Progenitor cell of endocrine pancreas (in vitro differentiated cells): ENCODE data around the gene AHSA1. TPM values are rescaled to one million over a fixed set of nuclear protein-coding genes. Genes with fewer than 3 reads are reported as not detected.

Experiments
- DNase-seq: peaks from one replicate; pipeline ENCODE4 v3.0.0; 2021; ENCODE audit warnings: low spot score; ENCODE audit not compliant: unreplicated experiment
- H3K27ac Mint-ChIP-seq: 2 replicates; pipeline ENCODE4 v1.8.0; 2021; ENCODE audit warnings: mild to moderate bottlenecking, moderate library complexity, mixed read lengths
- H3K27me3 Mint-ChIP-seq: 2 replicates; pipeline ENCODE4 v1.8.0; 2021; ENCODE audit warnings: mixed read lengths
- H3K36me3 Mint-ChIP-seq: 2 replicates; pipeline ENCODE4 v1.8.0; 2022; ENCODE audit warnings: mixed read lengths; ENCODE audit not compliant: insufficient read depth
- H3K4me1 Mint-ChIP-seq: 2 replicates; pipeline ENCODE4 v1.8.0; 2021; ENCODE audit warnings: low read depth, mixed read lengths
- H3K4me3 Mint-ChIP-seq: 2 replicates; pipeline ENCODE4 v1.8.0; 2021; ENCODE audit warnings: low read depth, mild to moderate bottlenecking, moderate library complexity, mixed read lengths
- H3K9me3 Mint-ChIP-seq: 2 replicates; pipeline ENCODE4 v1.8.0; 2021; ENCODE audit warnings: low read depth, mixed read lengths
- total RNA-seq: library from RNA; stranded (reverse); gene quantifications from 2 replicates; pipeline ENCODE4 v1.2.1, GENCODE V29; 2021
- TF ChIP-seq, protein P1 (sequence below): fragments of 200-600 bp; sonication (generic); IDR thresholded peaks from one replicate; pipeline ENCODE4 v1.5.0; 2021; ENCODE audit warnings: antibody characterized with exemption, mild to moderate bottlenecking; ENCODE audit not compliant: unreplicated experiment

AHSA1 gene
- total RNA-seq, 1 donor from 2014 or later, result 160 TPM

DNA sequence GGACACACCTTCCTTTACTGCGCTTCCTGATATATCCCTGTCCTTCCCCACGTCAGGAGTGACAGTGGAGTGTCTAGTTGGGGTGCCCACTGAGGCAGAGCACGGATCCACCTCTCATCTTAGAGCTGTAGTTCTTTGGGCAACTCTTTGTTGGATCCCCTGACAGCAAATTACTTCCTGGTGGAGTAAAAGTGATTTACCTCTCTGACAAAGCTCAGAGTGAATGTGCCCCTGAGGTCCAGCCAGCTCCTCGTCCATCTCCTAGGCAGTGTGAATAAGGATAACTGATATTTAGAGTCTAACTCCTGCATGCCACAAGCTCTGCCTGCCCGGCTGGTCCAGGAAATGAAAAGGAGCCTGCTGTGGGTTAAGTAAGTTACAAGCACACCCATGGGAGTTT, 16.0 kb downstream of the AHSA1 start:
- Mint-ChIP-seq H3K27ac (no peak overlapping the region), H3K27me3 (peaks cover 3% of the 10 kb centered on the region), H3K4me3 (no peak overlapping the region), H3K4me1 (peaks cover 5% of the 10 kb centered on the region), H3K9me3 (no peaks in the 10 kb centered on the region), H3K36me3 (peaks cover 5% of the 10 kb centered on the region)
- TF ChIP-seq, protein P1, sequence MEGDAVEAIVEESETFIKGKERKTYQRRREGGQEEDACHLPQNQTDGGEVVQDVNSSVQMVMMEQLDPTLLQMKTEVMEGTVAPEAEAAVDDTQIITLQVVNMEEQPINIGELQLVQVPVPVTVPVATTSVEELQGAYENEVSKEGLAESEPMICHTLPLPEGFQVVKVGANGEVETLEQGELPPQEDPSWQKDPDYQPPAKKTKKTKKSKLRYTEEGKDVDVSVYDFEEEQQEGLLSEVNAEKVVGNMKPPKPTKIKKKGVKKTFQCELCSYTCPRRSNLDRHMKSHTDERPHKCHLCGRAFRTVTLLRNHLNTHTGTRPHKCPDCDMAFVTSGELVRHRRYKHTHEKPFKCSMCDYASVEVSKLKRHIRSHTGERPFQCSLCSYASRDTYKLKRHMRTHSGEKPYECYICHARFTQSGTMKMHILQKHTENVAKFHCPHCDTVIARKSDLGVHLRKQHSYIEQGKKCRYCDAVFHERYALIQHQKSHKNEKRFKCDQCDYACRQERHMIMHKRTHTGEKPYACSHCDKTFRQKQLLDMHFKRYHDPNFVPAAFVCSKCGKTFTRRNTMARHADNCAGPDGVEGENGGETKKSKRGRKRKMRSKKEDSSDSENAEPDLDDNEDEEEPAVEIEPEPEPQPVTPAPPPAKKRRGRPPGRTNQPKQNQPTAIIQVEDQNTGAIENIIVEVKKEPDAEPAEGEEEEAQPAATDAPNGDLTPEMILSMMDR, result no peak
- no peak for DNase-seq

- no peak overlapping the region for H3K4me3 Mint-ChIP-seq
- no peak for DNase-seq
- no peak overlapping the region for H3K27ac Mint-ChIP-seq
- peaks cover 5% of the 10 kb centered on the region for H3K4me1 Mint-ChIP-seq
- H3K27me3 Mint-ChIP-seq, result peaks cover 3% of the 10 kb centered on the region
- TF ChIP-seq, protein P1, result no peak
- H3K9me3 Mint-ChIP-seq, result no peaks in the 10 kb centered on the region
- H3K36me3 Mint-ChIP-seq, result no peaks in the 10 kb centered on the region
Measured at GRCh38 chr14:77474479-77475177, 16.7 kb downstream of the AHSA1 start.

GRCh38 chr14:77475432-77476115, 17.7 kb downstream of the AHSA1 start:
- DNase-seq, result no peak
- H3K4me3 Mint-ChIP-seq, result no peak overlapping the region
- TF ChIP-seq, protein P1, result no peak
- no peak overlapping the region for H3K27ac Mint-ChIP-seq
- H3K9me3 Mint-ChIP-seq, result no peaks in the 10 kb centered on the region
- H3K4me1 Mint-ChIP-seq, result peaks cover 5% of the 10 kb centered on the region
- no peaks in the 10 kb centered on the region for H3K36me3 Mint-ChIP-seq
- peaks cover 3% of the 10 kb centered on the region for H3K27me3 Mint-ChIP-seq

- Mint-ChIP-seq H3K9me3 (no peaks in the 10 kb centered on the region), H3K4me1 (no peaks in the 10 kb centered on the region), H3K27me3 (peaks cover 3% of the 10 kb centered on the region), H3K36me3 (no peaks in the 10 kb centered on the region), H3K27ac (no peak overlapping the region), H3K4me3 (no peak overlapping the region)
- TF ChIP-seq, protein P1, result no peak
- no peak for DNase-seq
Measured at GRCh38 chr14:77478029-77478428, 20.1 kb downstream of the AHSA1 start.

GRCh38 chr14:77478796-77479195, 20.9 kb downstream of the AHSA1 start:
- Mint-ChIP-seq H3K27me3 (peaks cover 3% of the 10 kb centered on the region), H3K27ac (no peak overlapping the region), H3K4me3 (no peak overlapping the region), H3K36me3 (no peaks in the 10 kb centered on the region), H3K4me1 (no peaks in the 10 kb centered on the region), H3K9me3 (no peaks in the 10 kb centered on the region)
- TF ChIP-seq, protein P1, result no peak
- no peak for DNase-seq
